ENCODE results near the gene SPATC1L. TPM values are rescaled to one million over a fixed set of nuclear protein-coding genes. Genes with fewer than 3 reads are reported as not detected.
"Not testable (repeated sequence)": the region's sequence is repeated elsewhere in the genome, so short reads cannot be mapped to it uniquely, and the experiment has no call there.

The SPATC1L gene
- total RNA-seq, 2 donors from 2014 or later, result 29.5 to 31.9 TPM

DNA sequence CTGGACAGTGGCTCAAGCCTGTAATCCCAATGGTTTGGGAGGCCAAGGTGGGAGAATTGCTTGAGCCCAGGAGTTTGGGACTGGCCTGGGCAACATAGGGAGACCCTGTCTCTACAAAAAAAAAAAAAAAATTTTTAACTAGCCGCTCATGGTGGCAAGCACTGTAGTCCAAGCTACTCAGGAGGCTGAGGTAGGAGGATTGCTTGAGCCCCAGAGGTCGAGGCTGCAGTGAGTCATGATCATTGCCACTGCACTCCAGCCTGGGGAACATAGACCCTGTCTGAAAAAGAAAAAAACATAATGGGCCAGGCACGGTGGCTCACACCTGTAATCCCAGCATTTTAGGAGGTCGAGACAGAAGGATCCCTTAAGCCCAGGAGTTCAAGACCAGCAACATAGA, 5.3 kb downstream of the SPATC1L start:
- H3K9me3 ChIP-seq (ENCODE audit: control insufficient read depth, low read length), result peaks cover 8% of the 10 kb centered on the region
- H3K27ac ChIP-seq (ENCODE audit: low read depth, low read length), result no peak overlapping the region
- H3K4me1 ChIP-seq (ENCODE audit: control insufficient read depth, insufficient read depth, low read length), result no peaks in the 10 kb centered on the region
- H3K4me3 Mint-ChIP-seq, result no peak overlapping the region
- no peaks in the 10 kb centered on the region for H3K27me3 Mint-ChIP-seq (ENCODE audit: insufficient read depth)
- peaks cover 14% of the 10 kb centered on the region for H3K36me3 Mint-ChIP-seq (ENCODE audit: low read depth)
- no peak for DNase-seq
- H3K9me3 Mint-ChIP-seq, result peaks cover 16% of the 10 kb centered on the region
- TF ChIP-seq, protein P1, sequence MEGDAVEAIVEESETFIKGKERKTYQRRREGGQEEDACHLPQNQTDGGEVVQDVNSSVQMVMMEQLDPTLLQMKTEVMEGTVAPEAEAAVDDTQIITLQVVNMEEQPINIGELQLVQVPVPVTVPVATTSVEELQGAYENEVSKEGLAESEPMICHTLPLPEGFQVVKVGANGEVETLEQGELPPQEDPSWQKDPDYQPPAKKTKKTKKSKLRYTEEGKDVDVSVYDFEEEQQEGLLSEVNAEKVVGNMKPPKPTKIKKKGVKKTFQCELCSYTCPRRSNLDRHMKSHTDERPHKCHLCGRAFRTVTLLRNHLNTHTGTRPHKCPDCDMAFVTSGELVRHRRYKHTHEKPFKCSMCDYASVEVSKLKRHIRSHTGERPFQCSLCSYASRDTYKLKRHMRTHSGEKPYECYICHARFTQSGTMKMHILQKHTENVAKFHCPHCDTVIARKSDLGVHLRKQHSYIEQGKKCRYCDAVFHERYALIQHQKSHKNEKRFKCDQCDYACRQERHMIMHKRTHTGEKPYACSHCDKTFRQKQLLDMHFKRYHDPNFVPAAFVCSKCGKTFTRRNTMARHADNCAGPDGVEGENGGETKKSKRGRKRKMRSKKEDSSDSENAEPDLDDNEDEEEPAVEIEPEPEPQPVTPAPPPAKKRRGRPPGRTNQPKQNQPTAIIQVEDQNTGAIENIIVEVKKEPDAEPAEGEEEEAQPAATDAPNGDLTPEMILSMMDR (conservative IDR thresholded peaks at IDR 0.05), result no peak
- WGBS, 2 experiments (ENCODE audit: insufficient coverage in 1 of 2, insufficient read length in 1 of 2), result 91 to 94% methylated on average over 4 of the region's 4 CpGs
- H3K4me1 Mint-ChIP-seq, result peaks cover 3% of the 10 kb centered on the region
- H3K27ac Mint-ChIP-seq, result no peak overlapping the region
- H3K4me3 ChIP-seq (ENCODE audit: low read length), result no peak overlapping the region
- no peak overlapping the region for H3K9ac ChIP-seq (ENCODE audit: extremely low read depth, low read length, poor library complexity, severe bottlenecking)
- no peaks in the 10 kb centered on the region for H3K36me3 ChIP-seq (ENCODE audit: control insufficient read depth, insufficient read depth, low read length)
- H3K27me3 ChIP-seq (ENCODE audit: control insufficient read depth, insufficient read depth, low read length, poor library complexity, severe bottlenecking), result no peaks in the 10 kb centered on the region

DNA sequence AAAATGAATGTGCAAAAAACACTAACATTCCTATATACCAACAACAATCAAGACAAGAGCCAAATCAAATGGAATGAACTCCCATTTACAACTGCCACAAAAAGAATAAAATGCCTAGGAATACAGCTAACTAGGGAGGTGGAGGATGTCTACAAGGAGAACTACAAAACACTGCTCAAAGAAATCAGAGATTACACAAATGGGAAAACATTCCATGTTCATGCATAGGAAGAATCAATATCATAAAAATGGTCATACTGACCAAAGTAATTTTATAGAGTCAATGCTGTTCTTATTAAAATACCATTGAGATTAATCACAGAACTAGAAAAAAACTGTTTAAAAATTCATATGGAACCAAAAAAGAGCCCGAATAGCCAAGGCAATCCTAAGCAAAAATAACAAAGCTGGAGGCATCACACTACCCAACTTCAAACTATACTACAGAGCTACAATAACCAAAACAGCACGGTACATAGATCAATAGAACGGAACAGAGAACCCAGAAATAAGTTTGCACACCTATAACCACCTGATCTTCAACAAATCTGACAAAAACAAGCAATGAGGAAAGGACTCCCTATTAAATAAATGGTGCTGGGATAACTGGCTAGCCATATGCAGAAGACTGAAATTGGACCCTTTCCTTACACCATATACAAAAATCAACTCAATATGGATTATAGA, 7.7 kb downstream of the SPATC1L start:
- H3K4me1 Mint-ChIP-seq; H3K4me3 ChIP-seq (ENCODE audit: low read length); H3K4me3 Mint-ChIP-seq; H3K27ac Mint-ChIP-seq; H3K27ac ChIP-seq (ENCODE audit: low read depth, low read length); H3K36me3 ChIP-seq (ENCODE audit: control insufficient read depth, insufficient read depth, low read length); DNase-seq; H3K27me3 Mint-ChIP-seq (ENCODE audit: insufficient read depth); H3K27me3 ChIP-seq (ENCODE audit: control insufficient read depth, insufficient read depth, low read length, poor library complexity, severe bottlenecking); H3K9ac ChIP-seq (ENCODE audit: extremely low read depth, low read length, poor library complexity, severe bottlenecking); H3K9me3 ChIP-seq (ENCODE audit: control insufficient read depth, low read length); H3K4me1 ChIP-seq (ENCODE audit: control insufficient read depth, insufficient read depth, low read length): not testable (repeated sequence)
- peaks cover 14% of the 10 kb centered on the region for H3K36me3 Mint-ChIP-seq (ENCODE audit: low read depth)
- 80 to 84% methylated on average over 1 to 3 of the region's 3 CpGs for WGBS, 2 experiments (ENCODE audit: insufficient coverage in 1 of 2, insufficient read length in 1 of 2)
- peaks cover 16% of the 10 kb centered on the region for H3K9me3 Mint-ChIP-seq

DNA sequence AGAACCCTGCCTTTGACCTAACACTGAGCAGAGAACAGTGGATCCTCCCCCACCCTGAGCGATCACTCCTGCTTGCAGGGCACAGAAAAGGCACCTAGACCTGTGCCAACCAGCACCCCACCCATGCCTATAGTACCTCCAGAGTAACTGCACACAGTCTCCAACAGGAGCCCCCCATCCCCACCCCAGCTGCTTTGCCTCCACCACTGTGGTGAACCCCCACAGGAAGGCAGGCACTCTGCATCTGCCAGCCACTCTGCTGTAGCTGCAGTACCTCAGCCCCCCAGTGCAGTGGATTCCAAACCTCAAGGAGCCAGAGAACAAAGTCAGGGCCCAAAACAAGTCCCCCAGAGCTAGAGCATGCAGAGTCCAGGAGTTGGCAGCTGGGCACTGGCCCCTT, 10.7 kb downstream of the SPATC1L start:
- DNase-seq, result no peak
- Histone ChIP-seq H3K27me3 (ENCODE audit: control insufficient read depth, insufficient read depth, low read length, poor library complexity, severe bottlenecking) (no peaks in the 10 kb centered on the region), H3K4me1 (ENCODE audit: control insufficient read depth, insufficient read depth, low read length) (no peaks in the 10 kb centered on the region), H3K9me3 (ENCODE audit: control insufficient read depth, low read length) (peaks cover 8% of the 10 kb centered on the region), H3K4me3 (ENCODE audit: low read length) (no peak overlapping the region), H3K36me3 (ENCODE audit: control insufficient read depth, insufficient read depth, low read length) (no peaks in the 10 kb centered on the region), H3K27ac (ENCODE audit: low read depth, low read length) (no peak overlapping the region), H3K9ac (ENCODE audit: extremely low read depth, low read length, poor library complexity, severe bottlenecking) (no peak overlapping the region)
- peaks cover 16% of the 10 kb centered on the region for H3K9me3 Mint-ChIP-seq
- TF ChIP-seq, protein P1 (conservative IDR thresholded peaks at IDR 0.05), result no peak
- no peaks in the 10 kb centered on the region for H3K27me3 Mint-ChIP-seq (ENCODE audit: insufficient read depth)
- no peak overlapping the region for H3K4me3 Mint-ChIP-seq
- H3K27ac Mint-ChIP-seq, result peak overlapping the region; percentile 74
- peaks cover 14% of the 10 kb centered on the region for H3K36me3 Mint-ChIP-seq (ENCODE audit: low read depth)
- 90% methylated on average over 1 of the region's 1 CpG; no CpG with 5 or more reads in 1 of the 2 experiments for WGBS, 2 experiments (ENCODE audit: insufficient coverage in 1 of 2, insufficient read length in 1 of 2)
- no peaks in the 10 kb centered on the region for H3K4me1 Mint-ChIP-seq
